MM.1S (cell line): ENCODE measurements around the gene FAM3D.

Experiments
- DNase-seq: peaks from one replicate; pipeline ENCODE4 v3.0.0-alpha.2; 2015
- H2AFZ ChIP-seq: fragments of 300-600 bp; sonication (generic); 2 replicates; pipeline ENCODE4 v1.6.0; 2016; ENCODE audit warnings: antibody characterized with exemption, low read length
- H3F3A ChIP-seq: fragments of 300-600 bp; sonication (generic); 2 replicates; pipeline ENCODE4 v1.6.1; 2016; ENCODE audit warnings: mild to moderate bottlenecking, antibody characterized with exemption, low read length, moderate library complexity, mixed read lengths; ENCODE audit not compliant: insufficient read depth
- H3K27ac ChIP-seq: fragments of 300-600 bp; sonication (generic); 2 replicates; pipeline ENCODE4 v1.5.1; 2016; ENCODE audit warnings: mild to moderate bottlenecking, low read length
- H3K27me3 ChIP-seq: fragments of 300-600 bp; sonication (generic); replicated peaks from 2 replicates; pipeline ENCODE4 v1.6.0; 2016; ENCODE audit warnings: low read length; ENCODE audit not compliant: insufficient read depth
- H3K36me3 ChIP-seq: fragments of 300-600 bp; sonication (generic); replicated peaks from 2 replicates; pipeline ENCODE4 v1.6.1; 2016; ENCODE audit warnings: mild to moderate bottlenecking, low read length, mixed read lengths; ENCODE audit not compliant: insufficient read depth
- H3K4me1 ChIP-seq: fragments of 300-600 bp; sonication (generic); 2 replicates; pipeline ENCODE4 v1.6.1; 2016; ENCODE audit warnings: low read length, mixed read lengths
- H3K4me2 ChIP-seq: fragments of 300-600 bp; sonication (generic); 2 replicates; pipeline ENCODE4 v1.6.0; 2016; ENCODE audit warnings: low read depth, low read length
- H3K4me3 ChIP-seq: fragments of 300-600 bp; sonication (generic); 2 replicates; pipeline ENCODE4 v1.5.1; 2016; ENCODE audit warnings: low read length, mixed read lengths
- H3K79me2 ChIP-seq: fragments of 300-600 bp; sonication (generic); 2 replicates; pipeline ENCODE4 v1.6.1; 2016; ENCODE audit warnings: mixed run types, low read length, mixed read lengths
- H3K9ac ChIP-seq: fragments of 300-600 bp; sonication (generic); 2 replicates; pipeline ENCODE4 v1.6.1; 2016; ENCODE audit warnings: low read length, mixed read lengths
- H3K9me2 ChIP-seq: fragments of 300-600 bp; sonication (generic); replicated peaks from 2 replicates; pipeline ENCODE4 v1.6.1; 2016; ENCODE audit warnings: mild to moderate bottlenecking, low read length, mixed read lengths; ENCODE audit not compliant: insufficient read depth
- H3K9me3 ChIP-seq: fragments of 300-600 bp; sonication (generic); replicated peaks from 2 replicates; pipeline ENCODE4 v1.6.1; 2016; ENCODE audit warnings: mild to moderate bottlenecking, low read length, mixed read lengths; ENCODE audit not compliant: insufficient read depth
- H4K20me1 ChIP-seq: fragments of 300-600 bp; sonication (generic); 2 replicates; pipeline ENCODE4 v1.6.1; 2016; ENCODE audit warnings: mild to moderate bottlenecking, low read length, moderate library complexity, mixed read lengths; ENCODE audit not compliant: insufficient read depth
- CTCF ChIP-seq: fragments of 300-600 bp; sonication (generic); IDR thresholded peaks from 2 replicates; pipeline ENCODE4 v1.5.1; 2016; ENCODE audit warnings: antibody characterized with exemption, low read length, mixed read lengths
- EZH2 ChIP-seq: fragments of 300-600 bp; sonication (generic); optimal IDR thresholded peaks from 2 replicates; pipeline ENCODE3; 2017; ENCODE audit warnings: low read depth, mild to moderate bottlenecking, antibody characterized with exemption, low read length, mixed read lengths
- EZH2phosphoT487 ChIP-seq: fragments of 300-600 bp; sonication (generic); IDR thresholded peaks from 2 replicates; pipeline ENCODE4 v1.6.1; 2018; ENCODE audit warnings: antibody characterized with exemption, low read length

FAM3D gene

GRCh38 chr3:58607816-58608215, 58.8 kb downstream of the FAM3D start:
- Histone ChIP-seq H3K9me3 (no peaks in the 10 kb centered on the region), H3K4me1 (no peaks in the 10 kb centered on the region), H3K36me3 (no peaks in the 10 kb centered on the region), H2AFZ (no peak overlapping the region), H3K4me2 (no peak overlapping the region), H3K9me2 (no peaks in the 10 kb centered on the region), H3K79me2 (no peaks in the 10 kb centered on the region), H3K4me3 (no peak overlapping the region), H3F3A (no peaks in the 10 kb centered on the region), H4K20me1 (no peaks in the 10 kb centered on the region), H3K27me3 (no peaks in the 10 kb centered on the region), H3K27ac (no peak overlapping the region), H3K9ac (no peak overlapping the region)
- TF ChIP-seq CTCF (no peak), EZH2phosphoT487 (no peak)
- peak; percentile 26 for DNase-seq

GRCh38 chr3:58606693-58607092, 59.9 kb downstream of the FAM3D start:
- TF ChIP-seq EZH2phosphoT487 (no peak), EZH2 (no peak), CTCF (no peak)
- H3K9ac ChIP-seq = no peak overlapping the region
- no peaks in the 10 kb centered on the region for H3K79me2 ChIP-seq
- no peak overlapping the region for H3K4me3 ChIP-seq
- H3K4me1 ChIP-seq = no peaks in the 10 kb centered on the region
- H2AFZ ChIP-seq = no peak overlapping the region
- H3K27me3 ChIP-seq = no peaks in the 10 kb centered on the region
- no peaks in the 10 kb centered on the region for H3K36me3 ChIP-seq
- no peaks in the 10 kb centered on the region for H3K9me2 ChIP-seq
- H3K4me2 ChIP-seq = no peak overlapping the region
- no peaks in the 10 kb centered on the region for H3F3A ChIP-seq
- H3K9me3 ChIP-seq = no peaks in the 10 kb centered on the region
- no peak overlapping the region for H3K27ac ChIP-seq
- no peak for DNase-seq
- no peaks in the 10 kb centered on the region for H4K20me1 ChIP-seq

- Histone ChIP-seq H3K27me3 (no peaks in the 10 kb centered on the region), H3K79me2 (no peaks in the 10 kb centered on the region), H2AFZ (no peak overlapping the region), H3F3A (no peaks in the 10 kb centered on the region), H3K27ac (no peak overlapping the region), H3K9ac (no peak overlapping the region), H3K36me3 (no peaks in the 10 kb centered on the region), H3K4me3 (no peak overlapping the region), H3K4me1 (no peaks in the 10 kb centered on the region), H4K20me1 (no peaks in the 10 kb centered on the region), H3K9me3 (no peaks in the 10 kb centered on the region), H3K9me2 (no peaks in the 10 kb centered on the region), H3K4me2 (no peak overlapping the region)
- no peak for TF ChIP-seq EZH2
- TF ChIP-seq EZH2phosphoT487 = no peak
- no peak for TF ChIP-seq CTCF
- DNase-seq = no peak
Observed at GRCh38 chr3:58604031-58604430, 62.5 kb downstream of the FAM3D start.
